GM18909 (cell line): Measurements from ENCODE around the gene GJC2.
"Not testable (repeated sequence)": the region's sequence is repeated elsewhere in the genome, so short reads cannot be mapped to it uniquely, and the experiment has no call there.

ENCODE experiments used
- ATAC-seq: cut with Tn5 transposase; IDR thresholded peaks from one replicate; pipeline ENCODE4 v1.9.1; 2021; ENCODE audit warnings: mild to moderate bottlenecking; ENCODE audit not compliant: unreplicated experiment, poor library complexity

The GJC2 gene

DNA sequence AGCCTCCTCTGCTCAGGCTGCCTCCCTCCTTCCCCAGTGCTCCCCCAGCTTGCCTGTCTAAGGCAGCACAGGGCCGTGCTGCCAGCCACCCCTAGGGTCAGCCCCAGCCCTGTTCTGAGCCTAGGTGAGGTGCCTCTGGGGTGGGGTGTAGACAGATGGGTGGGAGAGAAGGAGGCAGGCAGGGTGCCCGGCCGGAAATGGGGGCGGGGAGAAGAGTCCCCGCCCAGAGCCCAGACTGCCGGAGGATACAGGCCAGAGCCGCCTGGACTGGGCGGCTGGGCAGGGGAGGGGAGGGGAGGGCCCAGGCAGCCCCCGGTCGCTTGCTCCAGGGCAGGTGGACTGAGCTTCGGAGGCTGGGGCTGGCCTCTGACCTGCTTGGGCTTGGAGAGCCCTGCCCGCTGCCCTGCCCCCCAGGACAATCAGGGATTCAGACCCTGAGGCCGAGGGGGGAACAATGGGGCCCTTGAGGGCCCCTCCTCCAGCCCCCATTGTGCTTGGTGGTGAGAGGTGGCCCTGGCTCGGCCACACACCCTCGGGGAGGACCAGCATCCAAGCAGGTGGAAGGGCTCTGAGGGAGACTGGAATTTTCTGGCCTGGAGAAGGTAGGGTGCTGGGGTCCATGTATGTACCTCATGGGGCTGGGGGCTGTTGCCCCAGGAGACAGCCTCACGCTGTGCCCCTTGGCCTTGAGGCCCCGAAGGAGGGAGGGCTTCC lies at the start of gene GJC2:
GJC2 (plus strand) TSS at position 525 of the 714 bp plus-strand sequence. CDS start 7,829 bp downstream, outside the sequence.
- no peak for ATAC-seq

DNA sequence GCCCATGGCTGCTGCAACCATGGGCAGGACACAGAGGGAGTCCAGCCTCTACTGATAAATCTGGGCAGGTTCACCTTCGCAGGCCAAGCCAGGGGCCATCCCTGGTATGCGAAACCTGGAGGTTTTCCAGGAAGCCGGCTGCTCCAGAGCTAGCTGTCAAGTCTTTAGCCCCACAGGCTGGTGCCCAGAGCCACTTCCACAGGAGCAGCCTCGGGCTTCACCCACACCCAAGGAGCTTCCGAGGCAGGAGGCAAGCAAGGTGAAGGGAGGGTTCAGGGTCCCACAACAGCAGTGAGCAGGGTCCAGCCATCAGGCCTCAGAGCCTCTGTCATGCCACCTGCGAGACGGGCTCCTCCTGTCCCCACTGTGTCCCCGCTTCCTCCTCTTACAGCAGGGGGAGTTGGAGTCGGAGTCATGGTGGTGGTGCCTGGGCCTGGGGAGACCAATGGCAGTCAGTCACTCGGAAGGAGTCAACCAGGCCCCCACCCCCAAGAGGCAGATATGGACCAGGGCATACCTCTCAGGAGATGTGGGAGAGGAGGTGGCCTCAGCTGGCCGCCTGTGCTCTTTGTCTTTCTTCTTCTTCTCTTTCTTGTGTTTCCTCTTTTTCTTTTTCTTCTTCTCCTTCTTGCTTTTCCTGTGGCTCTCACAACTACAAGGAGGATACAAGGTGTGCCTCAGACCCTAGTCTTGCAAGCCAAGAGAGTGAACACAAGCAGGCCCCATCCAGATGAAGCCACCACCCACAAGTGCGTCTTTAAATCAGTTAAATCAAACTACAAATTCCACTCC lies 48.7 kb upstream of the GJC2 start:
- no peak for ATAC-seq

DNA sequence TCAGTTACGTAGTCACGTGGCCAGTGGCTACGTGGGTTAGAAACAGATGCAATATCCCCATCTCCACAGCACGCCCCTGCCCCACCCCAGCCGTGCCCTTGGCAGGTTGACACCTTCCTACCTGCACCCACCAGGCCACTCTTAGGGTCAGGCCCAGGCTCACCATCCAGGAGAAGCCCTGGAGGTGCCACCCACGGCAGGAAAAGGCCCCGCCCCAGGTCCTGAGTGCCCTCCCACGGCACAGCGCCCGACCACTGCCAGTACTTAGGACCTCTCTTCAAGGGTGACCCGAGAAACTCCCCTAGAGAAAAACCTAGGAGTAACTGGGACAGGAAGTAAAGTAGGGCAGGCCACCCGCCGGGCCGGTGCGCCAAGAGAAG lies 48.1 kb upstream of the GJC2 start:
- ATAC-seq = peak; percentile 0

DNA sequence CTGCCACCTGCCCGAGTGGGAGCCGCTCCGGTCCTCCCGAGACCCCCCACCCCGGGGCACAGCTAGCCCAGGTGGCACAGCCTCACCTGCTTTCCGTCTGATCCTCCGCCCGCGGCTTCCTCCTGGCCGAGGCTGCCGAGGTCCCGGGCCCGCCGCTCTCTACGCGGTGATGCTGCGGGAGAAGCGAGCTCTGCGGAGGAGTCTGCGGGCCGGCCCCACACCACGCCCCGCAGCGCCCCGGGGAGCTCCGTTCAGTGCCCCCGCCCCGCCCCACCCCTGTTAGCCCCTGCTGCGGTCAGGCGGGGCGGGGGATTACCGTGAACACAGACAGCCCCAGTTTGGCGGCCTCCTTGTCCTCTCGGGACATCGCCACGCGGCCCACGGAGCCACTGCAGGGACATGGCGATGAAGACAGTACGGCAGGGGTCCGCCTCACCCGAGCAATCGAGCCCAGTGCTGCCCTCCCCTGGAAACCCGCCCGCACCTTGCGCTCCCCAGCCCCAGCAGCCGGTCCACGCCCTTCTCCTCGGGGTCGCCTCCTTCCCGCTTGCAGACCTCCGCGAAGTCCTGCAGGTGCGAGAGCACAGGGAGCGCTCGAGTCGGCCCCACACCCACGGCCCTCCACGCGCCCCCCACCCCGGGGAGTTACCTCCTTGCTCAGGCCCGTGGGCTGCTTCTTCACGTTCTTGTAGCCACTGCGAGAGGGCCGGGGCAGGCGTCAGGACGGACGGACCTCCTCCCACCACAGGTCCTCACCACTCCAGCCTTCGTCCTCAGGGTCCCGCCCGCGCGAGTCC lies 47.5 kb upstream of the GJC2 start:
- peak; percentile 13 for ATAC-seq

DNA sequence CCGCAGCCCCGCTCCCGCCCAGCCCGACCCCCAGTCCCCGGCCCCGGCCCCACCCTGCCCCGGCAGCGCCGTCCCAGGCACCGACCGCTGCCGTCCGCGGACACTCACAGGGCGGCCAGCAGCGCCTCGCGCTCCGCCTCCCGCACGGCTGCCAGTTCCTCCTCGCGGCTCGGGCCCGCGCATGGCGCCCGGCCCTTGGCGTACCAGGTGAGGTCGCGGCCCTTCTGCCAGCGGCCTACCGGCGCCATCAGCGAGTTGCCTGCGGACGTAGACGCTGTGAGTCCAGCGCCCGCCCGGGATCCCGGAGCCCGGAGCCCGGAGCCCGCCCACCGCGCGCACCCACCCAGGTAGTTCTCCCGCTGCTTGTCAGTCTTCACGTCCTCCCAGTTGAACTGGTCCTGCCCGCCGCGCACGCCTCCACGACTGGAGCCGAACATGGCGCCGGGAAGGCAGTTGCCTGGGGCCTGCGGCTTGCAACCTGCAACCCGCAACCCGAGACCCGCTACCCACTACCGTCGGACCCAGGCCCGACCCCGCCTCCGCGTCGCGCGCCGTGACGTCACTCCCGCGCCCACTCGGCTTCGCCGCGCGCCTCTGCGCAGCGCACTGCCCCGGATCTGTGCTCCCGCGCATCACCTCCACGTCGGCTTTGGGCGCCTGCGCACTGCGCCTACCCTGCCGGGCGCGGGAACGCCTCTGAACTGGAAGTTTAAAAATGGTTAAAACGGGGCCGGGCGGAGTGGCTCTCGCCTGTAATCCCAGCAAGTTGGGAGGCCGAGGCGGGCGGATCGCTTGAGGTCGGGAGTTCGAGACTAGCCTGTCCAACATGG lies 46.7 kb upstream of the GJC2 start, which contains the start of gene C1orf35:
C1orf35 (minus strand) TSS at position 535 of the 830 bp plus-strand sequence; CDS start at position 437, 98 bp downstream.
- peak; percentile 74 for ATAC-seq

DNA sequence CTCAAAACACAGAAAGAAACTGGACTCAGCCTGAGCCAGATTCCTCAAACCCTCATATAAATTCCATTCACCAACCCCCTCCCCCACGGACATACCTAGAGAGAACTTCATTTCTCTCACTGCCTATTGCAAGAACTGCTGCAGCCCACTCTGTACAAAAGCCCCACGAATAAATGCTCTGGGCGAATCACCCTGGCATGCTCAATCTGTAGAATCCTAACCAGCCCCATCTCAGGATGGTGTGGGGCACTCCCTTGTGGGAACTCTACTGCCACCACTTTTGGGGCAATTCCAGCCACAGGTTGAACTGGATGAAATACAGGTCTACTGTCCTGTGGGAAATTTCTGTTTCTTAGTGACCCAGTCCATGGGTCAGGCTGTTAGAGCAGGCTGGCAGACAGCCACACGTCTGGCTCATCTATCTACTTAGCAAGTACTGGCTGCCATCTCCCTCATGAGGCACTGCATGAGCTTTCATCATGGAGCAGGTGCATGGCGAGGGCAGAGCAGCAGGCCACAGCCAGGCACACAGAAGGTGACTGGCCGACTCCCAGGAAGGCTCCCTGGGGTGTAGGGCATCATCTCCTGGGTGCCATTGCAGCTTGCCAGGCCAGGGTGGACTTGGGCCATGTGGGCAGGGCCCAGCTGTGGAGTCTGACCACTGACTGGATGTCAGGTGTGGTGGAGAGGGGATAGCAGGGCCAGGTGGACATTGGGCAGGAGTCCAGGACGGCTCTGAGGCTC lies 45.0 kb upstream of the GJC2 start:
- ATAC-seq = no peak

DNA sequence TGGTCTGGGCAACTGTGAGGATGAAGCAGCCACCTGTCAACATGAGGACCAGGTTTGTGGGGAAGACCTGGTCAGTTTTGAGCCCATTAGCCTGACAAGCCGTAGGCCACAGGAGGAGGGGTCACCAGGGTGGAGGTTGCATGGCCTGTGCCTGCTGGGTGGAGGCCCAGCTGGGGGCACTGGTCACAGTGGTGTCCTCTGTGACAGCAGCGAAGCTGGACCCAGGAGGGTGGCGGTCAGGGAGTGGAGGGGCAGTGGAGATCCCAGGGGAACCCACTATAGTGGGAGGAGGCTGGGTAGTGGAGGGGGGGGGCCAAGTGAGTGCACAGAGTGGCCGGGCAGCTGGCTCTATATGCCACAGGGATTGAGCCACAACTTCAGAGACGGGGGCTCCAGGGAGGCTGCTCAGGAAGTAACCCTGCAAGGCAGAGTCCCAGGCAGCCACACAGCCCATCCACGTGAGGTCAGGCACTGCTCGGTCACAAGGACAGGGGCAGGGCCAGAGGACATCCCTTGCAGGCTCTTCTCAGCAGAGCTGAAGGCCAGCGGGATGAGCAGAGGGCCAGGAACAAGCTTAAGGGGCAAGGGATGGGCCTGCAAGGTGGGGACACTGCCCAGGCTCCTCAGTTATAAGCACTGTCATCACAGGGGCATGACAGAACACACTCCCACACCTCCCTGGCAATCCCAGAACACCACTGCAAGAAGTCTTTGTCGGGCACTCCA lies 44.3 kb upstream of the GJC2 start:
- ATAC-seq = no peak

DNA sequence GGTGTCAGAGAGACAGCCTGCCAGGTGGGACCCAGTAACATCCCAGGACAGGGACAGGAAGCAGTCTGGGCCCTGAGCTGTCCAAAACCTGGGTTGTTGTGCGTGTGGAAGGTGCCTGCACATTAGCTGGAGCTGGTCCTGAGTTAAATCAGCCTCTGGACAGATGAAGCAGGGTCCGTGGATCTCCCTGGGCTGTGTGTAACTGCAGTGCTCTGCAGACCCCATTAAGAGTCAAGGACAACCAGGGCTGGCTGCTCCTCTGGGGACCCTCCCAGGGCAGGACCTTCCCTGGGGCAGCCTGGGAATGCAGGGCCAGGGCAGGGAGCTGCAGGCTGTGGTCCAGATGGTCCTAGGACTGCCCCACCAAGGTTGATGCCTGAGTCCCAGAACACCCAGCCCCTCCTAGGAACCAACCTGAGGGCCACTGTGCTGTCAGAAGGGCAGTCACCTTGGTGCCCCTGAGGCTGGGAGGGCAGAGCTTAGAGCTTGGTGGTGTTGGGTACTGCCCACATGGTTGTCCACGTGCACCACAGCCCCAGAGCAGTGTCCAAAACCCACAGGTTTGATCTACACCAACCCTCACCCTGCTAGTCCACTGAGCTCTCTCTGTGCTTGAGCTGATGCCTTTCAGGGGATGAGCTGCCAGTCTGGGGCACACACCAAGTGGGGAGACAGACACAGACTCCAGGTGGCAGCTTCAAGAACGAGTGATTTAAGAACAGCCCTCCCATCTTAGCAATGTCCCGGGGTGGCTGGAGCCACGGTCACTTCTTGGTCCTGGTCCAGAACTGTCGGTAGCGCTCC lies 43.5 kb upstream of the GJC2 start:
- ATAC-seq = no peak

DNA sequence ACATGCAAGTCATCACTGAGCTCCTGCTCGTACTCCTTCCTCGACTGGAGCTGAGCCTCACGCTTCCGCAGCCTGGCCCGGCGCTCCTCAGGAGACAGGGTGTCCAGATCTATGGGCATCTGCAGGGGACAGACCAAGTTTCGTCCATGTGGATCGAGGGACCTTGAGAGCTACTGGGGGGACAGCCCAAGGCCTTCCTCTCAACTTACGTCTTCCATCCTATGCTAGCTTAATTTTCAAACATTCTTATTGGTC lies 43.0 kb upstream of the GJC2 start:
- ATAC-seq = no peak

DNA sequence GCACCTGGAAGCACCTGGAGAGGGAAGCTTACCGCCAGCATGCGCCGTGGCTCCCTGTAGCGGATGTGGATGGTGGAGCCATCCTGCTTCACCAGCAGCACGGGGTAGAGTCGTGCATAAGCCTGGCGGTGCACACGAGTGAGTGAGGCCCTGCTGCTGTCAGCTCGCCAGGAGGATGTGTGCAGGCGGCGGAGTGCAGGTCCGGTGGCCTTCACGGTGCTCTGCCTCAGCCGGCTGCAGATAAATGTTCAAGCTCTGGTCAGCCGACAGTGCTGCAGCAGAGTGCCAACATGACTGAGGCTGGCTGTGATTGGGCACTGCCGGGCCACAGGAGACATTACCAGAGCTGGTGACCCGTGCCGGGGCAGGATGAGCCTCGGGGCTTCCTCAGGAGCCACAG lies 42.1 kb upstream of the GJC2 start:
- no peak for ATAC-seq

DNA sequence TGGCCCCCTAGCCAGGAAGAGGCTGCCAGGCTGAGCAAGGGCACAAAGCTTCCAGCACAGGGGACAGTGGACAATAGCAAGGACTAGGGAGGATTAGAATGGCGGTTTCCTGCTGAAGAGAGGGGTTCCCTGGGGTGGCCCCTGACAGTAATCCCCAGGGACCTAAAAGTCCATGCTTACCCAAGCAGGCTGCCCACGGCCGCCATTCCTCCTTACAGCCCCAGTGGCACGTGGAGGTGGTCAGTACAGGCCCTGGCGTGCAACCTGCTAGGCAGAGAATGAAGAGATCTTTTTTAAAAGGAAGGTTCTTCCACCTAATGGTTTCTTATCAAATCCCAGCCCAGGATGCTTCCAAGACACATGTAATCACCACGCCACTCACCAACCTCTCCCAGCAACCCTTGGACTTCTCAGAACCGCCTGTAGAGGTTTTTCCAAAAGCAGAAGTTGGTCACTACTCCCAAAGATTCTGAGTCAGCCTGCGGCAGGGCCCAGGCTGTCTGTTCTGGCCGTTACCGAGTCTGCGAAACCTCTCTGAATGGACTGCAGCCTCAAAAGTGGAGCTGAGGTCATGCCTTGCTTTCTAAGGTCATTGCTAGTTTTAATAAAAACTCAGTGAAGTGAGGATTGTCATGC lies 41.6 kb upstream of the GJC2 start:
- no peak for ATAC-seq

DNA sequence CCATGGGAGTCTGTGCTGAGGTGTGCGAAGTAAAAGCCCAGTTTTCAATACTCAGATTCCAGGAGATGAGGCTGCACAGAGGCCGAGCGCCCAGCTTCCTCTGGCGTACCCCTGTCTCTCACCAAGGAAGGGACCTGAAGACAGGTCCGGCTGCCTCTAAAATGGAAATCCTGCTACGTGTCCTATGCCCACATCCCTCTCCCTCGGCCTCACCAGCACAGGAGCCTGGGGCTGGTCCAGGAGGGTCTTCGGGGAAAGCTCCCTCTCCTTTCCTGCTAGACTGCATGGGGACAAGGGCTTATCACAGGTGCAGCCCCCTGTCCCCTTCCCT lies 41.0 kb upstream of the GJC2 start:
- ATAC-seq = no peak

DNA sequence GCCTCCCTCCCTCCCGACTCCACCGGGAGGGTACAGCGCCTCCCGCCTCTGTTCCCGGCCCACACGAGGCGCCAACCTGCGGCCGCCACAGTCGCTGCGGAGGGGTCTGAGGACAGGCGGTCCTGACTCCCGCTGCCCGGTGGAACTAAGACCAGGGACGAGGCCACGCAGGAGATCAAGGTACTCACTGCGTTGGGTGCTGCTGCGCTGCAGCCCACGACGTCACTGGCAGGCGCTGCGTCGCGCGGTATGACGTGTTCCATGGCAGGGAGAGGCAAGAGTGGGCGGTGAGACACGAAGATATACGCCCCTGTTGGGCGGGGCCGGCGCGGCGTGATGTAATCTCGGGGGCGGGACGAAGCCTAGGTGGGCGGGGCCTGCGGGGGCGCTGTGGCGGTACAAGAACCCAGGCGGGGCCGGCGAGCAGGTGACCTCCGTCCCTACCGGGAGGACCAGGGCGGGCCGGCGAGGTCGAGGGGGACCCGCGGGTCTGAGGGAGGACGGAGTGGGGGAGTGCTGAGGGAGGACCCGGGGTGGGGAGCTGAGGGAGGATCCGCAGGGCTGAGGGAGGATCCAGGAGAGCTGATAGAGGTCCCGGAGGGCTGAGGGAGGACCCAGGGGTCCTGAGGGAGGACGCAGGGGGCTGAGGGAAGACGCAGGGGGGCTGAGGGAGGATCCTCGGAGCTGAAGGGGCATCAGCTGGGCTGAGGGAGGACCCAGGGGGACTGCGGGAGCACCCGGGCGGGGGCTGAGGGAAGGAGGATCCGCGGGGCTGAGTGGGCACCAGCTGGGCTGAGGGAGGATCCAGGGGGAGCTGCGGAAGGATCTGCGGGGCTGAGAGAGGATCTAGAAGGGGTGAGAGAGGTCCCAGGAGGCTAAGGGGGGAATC lies 40.4 kb upstream of the GJC2 start, which contains the start of gene MRPL55:
MRPL55 (minus strand) TSS at position 227 of the 889 bp plus-strand sequence. CDS start 1,039 bp downstream, outside the sequence.
- ATAC-seq = peak; percentile 91

DNA sequence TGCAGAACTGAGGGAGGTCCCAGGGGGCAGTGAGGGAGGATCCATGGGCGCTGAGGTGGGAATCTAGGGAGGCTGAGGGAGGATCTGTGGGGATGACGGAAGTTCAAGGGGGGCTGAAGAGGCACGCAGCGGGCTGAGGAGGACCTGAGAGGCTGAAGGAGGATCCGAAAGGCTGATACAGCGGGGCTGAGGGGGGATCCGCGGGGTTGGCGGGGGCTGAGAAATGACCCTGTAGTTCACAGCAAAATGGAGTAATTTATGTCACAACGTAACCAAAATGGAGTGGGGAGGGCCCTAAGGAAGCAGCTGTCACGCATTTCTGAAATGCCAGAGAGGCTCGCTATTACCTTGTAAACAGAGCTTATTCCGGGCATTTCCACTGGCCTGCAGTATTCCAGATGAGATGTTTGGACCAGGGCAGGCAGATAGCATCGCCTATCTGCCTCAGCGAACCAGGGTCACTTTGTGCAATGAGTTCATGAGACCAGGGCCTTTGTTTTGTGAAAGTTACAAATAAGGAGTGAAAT lies 39.7 kb upstream of the GJC2 start:
- peak; percentile 1 for ATAC-seq

DNA sequence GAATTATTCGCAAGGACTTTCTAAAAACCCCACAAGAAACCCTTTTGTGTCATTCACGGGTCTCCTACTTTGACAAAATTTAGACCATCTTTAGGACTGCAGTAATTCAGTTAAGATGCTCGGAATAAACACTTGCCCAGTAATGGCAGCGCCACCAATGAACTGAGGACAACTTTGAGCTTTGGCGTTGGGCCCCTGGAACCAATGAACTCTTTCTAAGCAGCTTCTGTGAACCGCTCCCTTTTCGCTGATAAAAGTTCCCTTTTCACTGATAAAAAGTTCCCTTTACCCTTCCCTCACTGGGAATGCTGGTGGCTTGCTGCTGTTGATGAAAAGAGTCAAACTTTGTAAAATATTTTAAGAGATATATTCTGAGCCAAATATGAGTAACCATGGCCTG lies 39.2 kb upstream of the GJC2 start:
- no peak for ATAC-seq

DNA sequence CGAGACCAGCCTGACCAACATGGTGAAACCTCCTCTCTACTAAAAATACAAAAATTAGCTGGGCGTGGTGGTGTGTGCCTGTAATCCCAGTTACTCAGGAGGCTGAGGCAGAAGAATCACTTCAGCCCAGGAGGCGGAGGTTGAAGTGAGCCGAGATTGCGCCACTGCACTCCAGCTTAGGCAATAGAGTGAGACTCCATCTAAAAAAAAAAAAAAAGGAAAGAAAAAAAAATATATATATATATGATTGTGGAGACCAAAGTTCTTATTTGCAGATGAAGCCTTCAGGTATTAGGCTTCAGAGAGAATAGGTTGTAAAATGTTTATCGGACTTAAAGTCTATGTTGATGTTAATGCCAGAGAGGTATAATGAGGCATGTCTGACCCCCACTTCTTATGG lies 38.4 kb upstream of the GJC2 start:
- not testable (repeated sequence) for ATAC-seq
